ENCODE measurements around the gene IGDCC3. TPM values are rescaled to one million over a fixed set of nuclear protein-coding genes. Genes with fewer than 3 reads are reported as not detected.

Gene IGDCC3
- polyA plus RNA-seq, 2 of the 4 experiments (the other 2 are of a cell fraction), result 0.04 to 0.12 TPM

DNA sequence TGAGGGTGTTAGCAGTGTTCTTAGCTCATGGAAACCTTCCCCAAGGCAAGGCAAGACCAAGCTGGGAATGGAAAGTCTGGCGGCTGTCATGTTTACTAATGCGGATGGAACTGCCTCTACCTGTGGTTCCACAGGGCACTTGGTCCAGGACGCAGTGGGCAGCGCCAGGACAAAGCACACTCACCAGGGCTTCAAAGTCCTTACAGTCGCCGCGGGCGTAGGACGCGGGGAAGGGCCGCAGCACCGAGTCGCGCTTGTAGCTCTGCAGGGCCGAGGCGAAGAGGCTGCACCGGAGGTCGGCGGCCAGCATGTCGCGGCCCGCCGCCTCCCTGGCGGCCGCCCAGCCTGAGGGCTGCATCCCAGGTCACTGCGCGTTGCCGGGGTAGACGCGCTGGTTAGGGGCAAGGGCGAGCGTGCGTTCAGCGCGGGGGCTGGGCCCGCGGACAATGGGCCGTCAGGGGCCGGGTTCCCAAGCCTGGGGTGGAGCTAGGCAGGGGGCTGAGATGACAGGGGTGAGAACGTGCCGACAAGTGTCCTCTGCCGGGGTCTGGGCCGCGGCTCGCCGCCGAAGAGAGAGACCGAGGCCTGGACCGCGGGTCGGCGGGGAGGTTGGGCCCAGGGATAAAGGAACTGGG, 91.6 kb downstream of the IGDCC3 start (continued):
- TF ChIP-seq PHF8 (IDR thresholded peaks at IDR 0.05; ENCODE audit: borderline replicate concordance, low read depth), result peak; percentile 95
- peak; percentile 6; the same call in 1 of the 2 replicates for TF ChIP-seq TFCP2L1 (CRISPR knock-in tag; IDR thresholded peaks at IDR 0.05)
- TF ChIP-seq, protein P1, sequence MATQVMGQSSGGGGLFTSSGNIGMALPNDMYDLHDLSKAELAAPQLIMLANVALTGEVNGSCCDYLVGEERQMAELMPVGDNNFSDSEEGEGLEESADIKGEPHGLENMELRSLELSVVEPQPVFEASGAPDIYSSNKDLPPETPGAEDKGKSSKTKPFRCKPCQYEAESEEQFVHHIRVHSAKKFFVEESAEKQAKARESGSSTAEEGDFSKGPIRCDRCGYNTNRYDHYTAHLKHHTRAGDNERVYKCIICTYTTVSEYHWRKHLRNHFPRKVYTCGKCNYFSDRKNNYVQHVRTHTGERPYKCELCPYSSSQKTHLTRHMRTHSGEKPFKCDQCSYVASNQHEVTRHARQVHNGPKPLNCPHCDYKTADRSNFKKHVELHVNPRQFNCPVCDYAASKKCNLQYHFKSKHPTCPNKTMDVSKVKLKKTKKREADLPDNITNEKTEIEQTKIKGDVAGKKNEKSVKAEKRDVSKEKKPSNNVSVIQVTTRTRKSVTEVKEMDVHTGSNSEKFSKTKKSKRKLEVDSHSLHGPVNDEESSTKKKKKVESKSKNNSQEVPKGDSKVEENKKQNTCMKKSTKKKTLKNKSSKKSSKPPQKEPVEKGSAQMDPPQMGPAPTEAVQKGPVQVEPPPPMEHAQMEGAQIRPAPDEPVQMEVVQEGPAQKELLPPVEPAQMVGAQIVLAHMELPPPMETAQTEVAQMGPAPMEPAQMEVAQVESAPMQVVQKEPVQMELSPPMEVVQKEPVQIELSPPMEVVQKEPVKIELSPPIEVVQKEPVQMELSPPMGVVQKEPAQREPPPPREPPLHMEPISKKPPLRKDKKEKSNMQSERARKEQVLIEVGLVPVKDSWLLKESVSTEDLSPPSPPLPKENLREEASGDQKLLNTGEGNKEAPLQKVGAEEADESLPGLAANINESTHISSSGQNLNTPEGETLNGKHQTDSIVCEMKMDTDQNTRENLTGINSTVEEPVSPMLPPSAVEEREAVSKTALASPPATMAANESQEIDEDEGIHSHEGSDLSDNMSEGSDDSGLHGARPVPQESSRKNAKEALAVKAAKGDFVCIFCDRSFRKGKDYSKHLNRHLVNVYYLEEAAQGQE (IDR thresholded peaks at IDR 0.05), result no peak
- TF ChIP-seq KDM1A (IDR thresholded peaks at IDR 0.05; ENCODE audit: low read depth), result no peak
- TF ChIP-seq, protein P2, sequence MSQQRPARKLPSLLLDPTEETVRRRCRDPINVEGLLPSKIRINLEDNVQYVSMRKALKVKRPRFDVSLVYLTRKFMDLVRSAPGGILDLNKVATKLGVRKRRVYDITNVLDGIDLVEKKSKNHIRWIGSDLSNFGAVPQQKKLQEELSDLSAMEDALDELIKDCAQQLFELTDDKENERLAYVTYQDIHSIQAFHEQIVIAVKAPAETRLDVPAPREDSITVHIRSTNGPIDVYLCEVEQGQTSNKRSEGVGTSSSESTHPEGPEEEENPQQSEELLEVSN (IDR thresholded peaks at IDR 0.05; ENCODE audit: borderline replicate concordance, low read depth), result no peak

DNA sequence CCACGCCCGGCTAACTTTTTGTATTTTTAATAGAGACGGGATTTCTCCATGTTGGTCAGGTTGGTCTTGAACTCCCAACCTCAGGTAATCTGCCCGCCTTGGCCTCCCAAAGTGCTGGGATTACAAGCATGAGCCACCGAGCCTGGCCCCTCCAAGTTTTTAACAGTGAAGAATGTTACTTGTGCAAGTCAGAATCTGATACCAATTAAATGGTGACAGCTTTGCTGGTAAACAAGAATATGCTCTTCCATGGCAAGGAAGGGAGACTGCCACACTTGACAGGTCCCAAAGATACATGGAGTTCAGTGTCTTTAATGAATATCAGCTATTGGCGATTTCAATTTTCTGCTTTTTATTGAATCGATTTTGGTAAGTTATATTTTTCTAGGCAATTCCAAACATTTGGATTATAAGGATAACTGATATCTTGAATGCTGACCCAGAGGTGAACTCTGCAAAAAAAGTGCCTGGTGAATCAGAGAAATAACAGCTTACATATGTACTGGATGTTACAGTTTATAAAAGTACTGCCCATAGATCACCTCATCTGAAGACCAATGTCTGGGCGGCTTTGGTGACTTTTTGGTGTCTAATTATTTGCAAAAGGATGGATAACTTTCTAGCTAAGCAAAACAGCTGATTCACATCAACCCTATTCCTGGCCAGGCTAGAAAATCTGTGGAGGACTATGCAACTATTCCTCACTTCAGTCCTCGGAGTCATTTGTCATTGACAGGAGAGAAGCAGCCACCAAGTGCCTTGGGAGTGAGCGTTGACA, 92.3 kb downstream of the IGDCC3 start:
- Histone ChIP-seq H3K4me1 (peaks cover 14% of the 10 kb centered on the region), H3K9me3 (no peaks in the 10 kb centered on the region), H3K27ac (peak overlapping the region; percentile 85 to 91), H3K4me2 (peak overlapping the region; percentile 89), H3K4me3 (peak overlapping the region; percentile 65)
- 78% methylated on average over 10 of the region's 10 CpGs for WGBS (ENCODE audit: missing lambda C conversion rate)
- ChIA-PET POLR2A (interaction anchor here (0.6 to 4.2 kb wide), 7 partner anchors 10 to 231 kb away, joined by 3 to 53 read pairs (median 13); partner anchors contain the start of genes CLPX and RNU5B-1), CTCF (interaction anchor here (0.8 to 23.8 kb wide), 18 partner anchors 9 to 252 kb away, joined by 3 to 408 read pairs (median 4); partner anchors contain the start of genes CLPX and RNU5A-1)
- ATAC-seq, result no peak
- DNase-seq (ENCODE audit: low read depth in 1 of 2, low spot score in 1 of 2), result no peak
- FAIRE-seq, result no peak
- TF ChIP-seq KDM5A (IDR thresholded peaks at IDR 0.05), result no peak
- no peak for TF ChIP-seq FOSL2 (IDR thresholded peaks at IDR 0.05)
- peak; percentile 7; the same call in 1 of the 2 replicates for TF ChIP-seq FOSL2 (CRISPR knock-in tag; IDR thresholded peaks at IDR 0.05)
- no peak for TF ChIP-seq CHD4 (IDR thresholded peaks at IDR 0.05; ENCODE audit: borderline replicate concordance)

DNA sequence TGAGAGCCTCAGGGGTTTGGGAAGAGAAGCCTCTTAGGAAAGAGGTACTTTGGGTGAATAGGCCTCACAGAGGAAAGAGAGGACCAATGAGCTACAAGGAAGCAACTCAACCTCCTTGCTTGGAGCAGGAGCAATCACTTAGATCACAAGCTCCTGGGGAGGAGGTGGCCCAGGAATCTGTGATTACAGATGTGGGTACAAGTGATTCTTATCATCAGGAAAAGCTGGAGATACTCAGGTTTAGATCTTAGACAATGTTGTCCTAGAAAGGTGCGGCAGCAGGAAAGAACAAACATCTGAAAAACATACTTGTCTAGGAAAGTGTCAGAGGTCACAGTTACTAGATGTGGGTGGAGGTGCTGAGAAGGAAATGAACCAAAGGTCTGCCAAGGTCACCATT, 99.3 kb downstream of the IGDCC3 start:
- ChIA-PET POLR2A (interaction anchor here (1.2 to 1.7 kb wide), 2 partner anchors 8 to 93 kb away, joined by 6 read pairs; partner anchors contain the start of genes CLPX and PARP16), CTCF (interaction anchor here (0.7 to 23.8 kb wide), 10 partner anchors 8 to 152 kb away, joined by 3 to 408 read pairs (median 5); partner anchors contain the start of genes CLPX and PARP16)
- Histone ChIP-seq H3K27ac (no peak overlapping the region), H3K4me3 (no peak overlapping the region), H3K4me2 (no peak overlapping the region), H3K9me3 (no peaks in the 10 kb centered on the region), H3K4me1 (peaks cover 20% of the 10 kb centered on the region)
- 80% methylated on average over 1 of the region's 1 CpG for WGBS (ENCODE audit: missing lambda C conversion rate)
- TF ChIP-seq HEYL (CRISPR knock-in tag; IDR thresholded peaks at IDR 0.05) (no peak), POLR2AphosphoS2 (conservative IDR thresholded peaks at IDR 0.05; ENCODE audit: low read length) (no peak), NR3C1 (IDR thresholded peaks at IDR 0.05) (no peak), ZC3H11A (IDR thresholded peaks at IDR 0.05) (no peak), KDM5A (IDR thresholded peaks at IDR 0.05) (no peak), TFCP2L1 (CRISPR knock-in tag; IDR thresholded peaks at IDR 0.05) (no peak), CHD2 (IDR thresholded peaks at IDR 0.05; ENCODE audit: low read length, partially characterized antibody) (no peak), CEBPB (IDR thresholded peaks at IDR 0.05) (no peak), RARB (CRISPR knock-in tag; IDR thresholded peaks at IDR 0.05) (no peak)
- TF ChIP-seq, protein P3, sequence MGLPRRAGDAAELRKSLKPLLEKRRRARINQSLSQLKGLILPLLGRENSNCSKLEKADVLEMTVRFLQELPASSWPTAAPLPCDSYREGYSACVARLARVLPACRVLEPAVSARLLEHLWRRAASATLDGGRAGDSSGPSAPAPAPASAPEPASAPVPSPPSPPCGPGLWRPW (IDR thresholded peaks at IDR 0.05), result no peak
- TF ChIP-seq, protein P4, sequence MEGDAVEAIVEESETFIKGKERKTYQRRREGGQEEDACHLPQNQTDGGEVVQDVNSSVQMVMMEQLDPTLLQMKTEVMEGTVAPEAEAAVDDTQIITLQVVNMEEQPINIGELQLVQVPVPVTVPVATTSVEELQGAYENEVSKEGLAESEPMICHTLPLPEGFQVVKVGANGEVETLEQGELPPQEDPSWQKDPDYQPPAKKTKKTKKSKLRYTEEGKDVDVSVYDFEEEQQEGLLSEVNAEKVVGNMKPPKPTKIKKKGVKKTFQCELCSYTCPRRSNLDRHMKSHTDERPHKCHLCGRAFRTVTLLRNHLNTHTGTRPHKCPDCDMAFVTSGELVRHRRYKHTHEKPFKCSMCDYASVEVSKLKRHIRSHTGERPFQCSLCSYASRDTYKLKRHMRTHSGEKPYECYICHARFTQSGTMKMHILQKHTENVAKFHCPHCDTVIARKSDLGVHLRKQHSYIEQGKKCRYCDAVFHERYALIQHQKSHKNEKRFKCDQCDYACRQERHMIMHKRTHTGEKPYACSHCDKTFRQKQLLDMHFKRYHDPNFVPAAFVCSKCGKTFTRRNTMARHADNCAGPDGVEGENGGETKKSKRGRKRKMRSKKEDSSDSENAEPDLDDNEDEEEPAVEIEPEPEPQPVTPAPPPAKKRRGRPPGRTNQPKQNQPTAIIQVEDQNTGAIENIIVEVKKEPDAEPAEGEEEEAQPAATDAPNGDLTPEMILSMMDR (IDR thresholded peaks at IDR 0.05), result no peak
- TF ChIP-seq, protein P5, sequence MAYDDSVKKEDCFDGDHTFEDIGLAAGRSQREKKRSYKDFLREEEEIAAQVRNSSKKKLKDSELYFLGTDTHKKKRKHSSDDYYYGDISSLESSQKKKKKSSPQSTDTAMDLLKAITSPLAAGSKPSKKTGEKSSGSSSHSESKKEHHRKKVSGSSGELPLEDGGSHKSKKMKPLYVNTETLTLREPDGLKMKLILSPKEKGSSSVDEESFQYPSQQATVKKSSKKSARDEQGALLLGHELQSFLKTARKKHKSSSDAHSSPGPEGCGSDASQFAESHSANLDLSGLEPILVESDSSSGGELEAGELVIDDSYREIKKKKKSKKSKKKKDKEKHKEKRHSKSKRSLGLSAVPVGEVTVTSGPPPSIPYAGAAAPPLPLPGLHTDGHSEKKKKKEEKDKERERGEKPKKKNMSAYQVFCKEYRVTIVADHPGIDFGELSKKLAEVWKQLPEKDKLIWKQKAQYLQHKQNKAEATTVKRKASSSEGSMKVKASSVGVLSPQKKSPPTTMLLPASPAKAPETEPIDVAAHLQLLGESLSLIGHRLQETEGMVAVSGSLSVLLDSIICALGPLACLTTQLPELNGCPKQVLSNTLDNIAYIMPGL (CRISPR knock-in tag; IDR thresholded peaks at IDR 0.05; ENCODE audit: borderline replicate concordance), result no peak
- FAIRE-seq, result no peak
- ATAC-seq, result no peak
- DNase-seq (ENCODE audit: low read depth in 1 of 2, low spot score in 1 of 2), result no peak

Measured in A549 (cell line).